Measurements from ENCODE around the gene SH2D3A. TPM values are rescaled to one million over a fixed set of nuclear protein-coding genes. Genes with fewer than 3 reads are reported as not detected.

The SH2D3A gene
- total RNA-seq, 1 experiment from 2014 or later: 17.9 TPM

DNA sequence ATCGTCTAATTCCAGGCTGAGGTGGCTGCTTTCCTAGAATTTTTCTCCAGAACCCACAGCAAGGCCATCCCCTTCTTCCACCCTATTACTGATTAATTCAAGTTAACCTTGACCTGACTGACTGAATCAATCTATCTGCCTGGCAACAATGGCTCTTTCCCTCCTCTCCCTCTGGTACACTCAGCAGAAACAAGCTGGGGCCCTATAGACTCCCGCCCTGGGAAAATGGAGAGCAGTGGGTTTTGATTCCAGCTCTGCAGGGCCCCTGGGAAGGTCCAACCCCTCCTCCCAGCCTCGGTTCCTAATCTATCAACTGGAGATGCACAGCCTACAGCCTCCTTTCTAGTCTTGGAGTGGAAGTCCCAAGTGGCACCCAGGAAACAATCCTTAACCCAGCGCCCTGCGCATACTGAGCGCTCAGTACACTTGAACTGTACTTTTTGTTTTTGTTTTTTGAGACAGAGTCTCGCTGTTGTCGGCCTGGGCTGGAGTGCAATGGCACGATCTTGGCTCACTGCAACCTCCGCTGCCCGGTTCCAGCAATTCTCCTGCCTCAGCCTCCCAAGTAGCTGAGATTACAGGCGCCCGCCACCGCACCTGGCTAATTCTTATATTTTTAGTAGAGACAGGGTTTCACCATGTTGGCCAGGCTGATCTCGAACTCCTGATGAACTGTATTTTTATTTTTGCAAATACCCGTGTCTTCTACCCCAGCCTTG is 41.6 kb downstream of the SH2D3A start:
- Histone ChIP-seq H3K4me1 (ENCODE audit: insufficient read depth, low read length) (no peaks in the 10 kb centered on the region; the same call in 1 of the 2 replicates), H2BK20ac (ENCODE audit: low read depth, low read length, poor library complexity, severe bottlenecking) (no peak overlapping the region), H3K9me3 (ENCODE audit: control insufficient read depth, low read depth, low read length) (no peaks in the 10 kb centered on the region), H2BK120ac (ENCODE audit: low read depth, low read length, poor library complexity, severe bottlenecking) (no peak overlapping the region), H3K27me3 (ENCODE audit: insufficient read depth, low read length) (no peaks in the 10 kb centered on the region), H4K20me1 (ENCODE audit: control insufficient read depth, insufficient read depth, insufficient read length) (no peaks in the 10 kb centered on the region), H2AK5ac (ENCODE audit: insufficient read length, low read length) (no peak overlapping the region), H3T11ph (ENCODE audit: low read length) (no peak overlapping the region), H3K23ac (ENCODE audit: insufficient read length, low read depth, low read length) (no peak overlapping the region), H2AFZ (ENCODE audit: low read length) (no peak overlapping the region), H4K91ac (ENCODE audit: insufficient read length, low read depth, low read length) (no peak overlapping the region), H3K56ac (ENCODE audit: insufficient read length, low read depth, low read length) (no peak overlapping the region), H4K5ac (ENCODE audit: insufficient read length, low read depth, low read length) (no peak overlapping the region), H2BK5ac (ENCODE audit: insufficient read length, low read length) (no peak overlapping the region), H4K8ac (replicated peaks; ENCODE audit: insufficient read length, low read depth, low read length) (no peak overlapping the region), H3K4ac (ENCODE audit: low read depth, low read length) (no peak overlapping the region), H3K23me2 (ENCODE audit: insufficient read length, low read depth, low read length, poor library complexity, severe bottlenecking) (no peaks in the 10 kb centered on the region), H3K18ac (ENCODE audit: insufficient read length, low read depth, low read length) (no peak overlapping the region), H2BK12ac (ENCODE audit: insufficient read length, low read depth, low read length) (no peak overlapping the region), H3K4me2 (ENCODE audit: insufficient read depth, insufficient read length, low read length) (no peak overlapping the region), H2BK15ac (ENCODE audit: low read depth, low read length) (no peak overlapping the region), H3K79me1 (ENCODE audit: insufficient read depth, low read depth, low read length, poor library complexity, severe bottlenecking) (no peaks in the 10 kb centered on the region), H3K27ac (ENCODE audit: insufficient read length, low read depth, low read length) (no peak overlapping the region), H3K14ac (ENCODE audit: insufficient read depth, low read length) (no peak overlapping the region), H3K9ac (ENCODE audit: extremely low read depth, insufficient read length, low read length) (no peak overlapping the region), H3K79me2 (ENCODE audit: insufficient read depth, low read length) (no peaks in the 10 kb centered on the region)
- TF ChIP-seq, protein P1, sequence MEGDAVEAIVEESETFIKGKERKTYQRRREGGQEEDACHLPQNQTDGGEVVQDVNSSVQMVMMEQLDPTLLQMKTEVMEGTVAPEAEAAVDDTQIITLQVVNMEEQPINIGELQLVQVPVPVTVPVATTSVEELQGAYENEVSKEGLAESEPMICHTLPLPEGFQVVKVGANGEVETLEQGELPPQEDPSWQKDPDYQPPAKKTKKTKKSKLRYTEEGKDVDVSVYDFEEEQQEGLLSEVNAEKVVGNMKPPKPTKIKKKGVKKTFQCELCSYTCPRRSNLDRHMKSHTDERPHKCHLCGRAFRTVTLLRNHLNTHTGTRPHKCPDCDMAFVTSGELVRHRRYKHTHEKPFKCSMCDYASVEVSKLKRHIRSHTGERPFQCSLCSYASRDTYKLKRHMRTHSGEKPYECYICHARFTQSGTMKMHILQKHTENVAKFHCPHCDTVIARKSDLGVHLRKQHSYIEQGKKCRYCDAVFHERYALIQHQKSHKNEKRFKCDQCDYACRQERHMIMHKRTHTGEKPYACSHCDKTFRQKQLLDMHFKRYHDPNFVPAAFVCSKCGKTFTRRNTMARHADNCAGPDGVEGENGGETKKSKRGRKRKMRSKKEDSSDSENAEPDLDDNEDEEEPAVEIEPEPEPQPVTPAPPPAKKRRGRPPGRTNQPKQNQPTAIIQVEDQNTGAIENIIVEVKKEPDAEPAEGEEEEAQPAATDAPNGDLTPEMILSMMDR (conservative IDR thresholded peaks at IDR 0.05): no peak
- DNase-seq: no peak
- H3K9me3 Mint-ChIP-seq: peaks cover 0 to 2% of the 10 kb centered on the region in 2 experiments; a peak in 1 of 5 replicates
- H3K36me3 Mint-ChIP-seq (ENCODE audit: insufficient read depth in 1 of 3, low read depth in 3 of 3): no peaks in the 10 kb centered on the region; a peak in 1 of 7 replicates
- WGBS (ENCODE audit: extremely low coverage, insufficient read length, low lambda C conversion rate): no CpG with 5 or more reads among the region's 16 CpGs
- no peak overlapping the region for H3K27ac Mint-ChIP-seq
- no peak overlapping the region for H3K4me3 Mint-ChIP-seq
- H3K27me3 Mint-ChIP-seq (ENCODE audit: low read depth): no peaks in the 10 kb centered on the region; the same call in 1 of the 2 replicates
- peaks cover 10 to 39% of the 10 kb centered on the region in 2 experiments for H3K4me1 Mint-ChIP-seq
